ENCODE results near the gene CHN2. TPM values are rescaled to one million over a fixed set of nuclear protein-coding genes. Genes with fewer than 3 reads are reported as not detected.

The CHN2 gene
- total RNA-seq, 2 experiments from 2014 or later, result 10.1 to 12.6 TPM

DNA sequence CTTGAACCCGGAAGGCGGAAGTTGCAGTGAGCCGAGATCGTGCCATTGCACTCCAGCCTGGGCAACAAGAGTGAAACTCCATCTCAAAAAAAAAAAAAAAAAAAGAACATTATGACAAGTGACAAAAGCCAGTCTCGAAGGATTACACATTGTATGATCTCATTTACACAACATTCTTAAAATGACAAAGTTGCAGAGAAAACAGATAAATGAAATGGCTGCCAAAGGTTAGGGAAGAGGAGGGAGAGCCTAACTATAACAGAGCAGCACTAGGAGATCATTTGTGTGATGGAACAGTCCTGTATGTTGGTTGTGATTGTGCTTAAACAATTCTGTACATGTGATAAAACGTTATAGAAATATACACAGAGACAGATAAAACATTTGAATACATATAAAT lies 32.0 kb upstream of the CHN2 start:
- ATAC-seq (no peak), DNase-seq (no peak)
- Mint-ChIP-seq H3K9me3 (ENCODE audit: low read depth) (no peaks in the 10 kb centered on the region), H3K4me1 (no peaks in the 10 kb centered on the region), H3K27me3 (peaks cover 43% of the 10 kb centered on the region), H3K4me3 (no peak overlapping the region), H3K36me3 (no peaks in the 10 kb centered on the region), H3K27ac (no peak overlapping the region)
- CTCF ChIA-PET, result no interaction called here

DNA sequence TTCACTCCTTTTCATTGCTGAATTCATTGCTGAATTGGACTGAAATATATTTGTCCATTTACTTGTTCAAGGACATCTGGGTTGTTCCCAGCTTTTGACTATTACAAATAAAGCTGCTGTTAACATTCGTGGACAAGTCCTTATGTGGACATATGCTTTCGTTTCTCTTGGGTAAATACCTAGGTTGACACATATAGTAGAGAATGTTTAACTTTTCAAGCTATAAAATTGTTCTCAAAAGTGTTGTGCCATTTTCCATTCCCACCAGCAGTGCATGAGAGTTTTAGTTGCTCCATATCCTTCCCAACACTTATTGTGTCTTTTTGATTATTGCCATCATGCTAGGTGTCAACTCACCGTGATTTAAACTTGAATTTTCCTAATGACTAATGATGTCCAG lies 30.7 kb upstream of the CHN2 start:
- H3K4me3 Mint-ChIP-seq, result no peak overlapping the region
- DNase-seq (no peak), ATAC-seq (no peak)
- no peaks in the 10 kb centered on the region for H3K36me3 Mint-ChIP-seq
- H3K9me3 Mint-ChIP-seq (ENCODE audit: low read depth), result no peaks in the 10 kb centered on the region
- CTCF ChIA-PET, result interaction anchor here (0.5 to 1.0 kb wide), 2 partner anchors 15 to 1726 kb away, joined by 3 read pairs; no protein-coding TSS in a partner anchor
- H3K27ac Mint-ChIP-seq, result no peak overlapping the region
- no peaks in the 10 kb centered on the region for H3K4me1 Mint-ChIP-seq
- H3K27me3 Mint-ChIP-seq, result peaks cover 35% of the 10 kb centered on the region

DNA sequence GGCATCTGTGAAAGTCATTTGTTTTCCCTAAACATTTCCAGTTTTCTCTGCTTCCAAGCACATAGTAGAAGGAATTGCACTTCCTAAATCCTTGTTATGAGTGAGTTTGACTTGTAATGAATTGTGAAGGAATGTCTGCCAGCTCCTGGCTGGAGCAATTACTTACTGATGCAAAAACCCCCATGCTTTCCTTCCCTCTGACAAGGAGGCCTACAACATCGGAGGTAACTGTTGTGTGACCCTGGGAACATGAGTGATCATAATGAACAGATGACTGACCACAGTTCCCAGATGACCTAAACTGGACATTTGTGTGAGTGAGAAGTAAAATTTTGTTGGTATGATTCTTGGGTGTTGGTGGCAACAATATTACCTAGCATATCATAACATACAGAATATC lies 26.9 kb upstream of the CHN2 start:
- H3K36me3 Mint-ChIP-seq, result no peaks in the 10 kb centered on the region
- H3K27me3 Mint-ChIP-seq, result peaks cover 28% of the 10 kb centered on the region
- no peak overlapping the region for H3K4me3 Mint-ChIP-seq
- ATAC-seq, result no peak
- no peaks in the 10 kb centered on the region for H3K9me3 Mint-ChIP-seq (ENCODE audit: low read depth)
- no peak overlapping the region for H3K27ac Mint-ChIP-seq
- CTCF ChIA-PET, result no interaction called here
- H3K4me1 Mint-ChIP-seq, result no peaks in the 10 kb centered on the region
- no peak for DNase-seq

DNA sequence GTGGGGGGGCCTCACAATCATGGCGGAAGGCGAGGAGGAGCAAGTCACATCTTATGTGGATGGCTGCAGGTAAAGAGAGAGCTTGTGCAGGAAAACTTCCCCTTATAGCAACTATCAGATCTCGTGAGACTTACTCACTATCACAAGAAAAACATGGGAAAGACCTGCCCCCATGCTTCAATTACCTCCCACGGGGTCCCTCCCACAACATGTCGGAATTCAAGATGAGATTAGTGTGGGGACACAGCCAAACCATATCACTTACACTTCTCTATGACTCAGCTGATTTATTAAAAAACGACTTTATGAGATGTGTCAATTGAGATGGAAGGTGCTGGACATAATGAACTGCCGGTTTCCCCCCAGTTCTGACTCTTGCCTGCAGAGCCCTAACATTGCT lies 23.8 kb upstream of the CHN2 start:
- CTCF ChIA-PET, result no interaction called here

DNA sequence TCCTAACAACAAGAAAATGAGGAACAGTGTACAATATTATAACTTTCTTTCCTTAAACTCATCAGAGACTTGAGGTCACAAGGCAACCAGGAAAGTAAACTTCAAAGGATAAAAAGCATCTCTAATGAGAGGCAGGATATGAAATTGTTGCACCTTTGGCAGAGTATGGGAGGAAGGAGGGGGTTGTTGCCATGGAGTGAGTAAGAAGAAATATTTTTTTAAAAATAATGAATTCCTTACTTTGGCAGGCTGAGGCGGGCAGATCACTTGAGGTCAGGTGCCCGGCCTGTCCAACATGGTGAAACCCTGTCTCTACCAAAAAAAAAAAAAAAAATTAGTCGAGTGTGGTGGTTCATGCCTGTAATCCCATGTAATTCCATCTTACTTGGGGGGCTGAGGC lies 21.1 kb upstream of the CHN2 start:
- no peaks in the 10 kb centered on the region for H3K36me3 Mint-ChIP-seq
- ATAC-seq, result no peak
- no peak overlapping the region for H3K27ac Mint-ChIP-seq
- no peaks in the 10 kb centered on the region for H3K9me3 Mint-ChIP-seq (ENCODE audit: low read depth)
- H3K4me3 Mint-ChIP-seq, result no peak overlapping the region
- H3K27me3 Mint-ChIP-seq, result peaks cover 17% of the 10 kb centered on the region
- no peak for DNase-seq
- H3K4me1 Mint-ChIP-seq, result peaks cover 10% of the 10 kb centered on the region
- CTCF ChIA-PET, result interaction anchor here (1.3 to 1.8 kb wide), 2 partner anchors 16 to 235 kb away, joined by 3 to 5 read pairs; no protein-coding TSS in a partner anchor

More for the DNA sequence above, 23.8 kb upstream of the CHN2 start:
- ATAC-seq (no peak), DNase-seq (no peak)
- Mint-ChIP-seq H3K9me3 (ENCODE audit: low read depth) (no peaks in the 10 kb centered on the region), H3K27me3 (peaks cover 18% of the 10 kb centered on the region), H3K4me3 (no peak overlapping the region), H3K27ac (no peak overlapping the region), H3K4me1 (no peaks in the 10 kb centered on the region), H3K36me3 (no peaks in the 10 kb centered on the region)

DNA sequence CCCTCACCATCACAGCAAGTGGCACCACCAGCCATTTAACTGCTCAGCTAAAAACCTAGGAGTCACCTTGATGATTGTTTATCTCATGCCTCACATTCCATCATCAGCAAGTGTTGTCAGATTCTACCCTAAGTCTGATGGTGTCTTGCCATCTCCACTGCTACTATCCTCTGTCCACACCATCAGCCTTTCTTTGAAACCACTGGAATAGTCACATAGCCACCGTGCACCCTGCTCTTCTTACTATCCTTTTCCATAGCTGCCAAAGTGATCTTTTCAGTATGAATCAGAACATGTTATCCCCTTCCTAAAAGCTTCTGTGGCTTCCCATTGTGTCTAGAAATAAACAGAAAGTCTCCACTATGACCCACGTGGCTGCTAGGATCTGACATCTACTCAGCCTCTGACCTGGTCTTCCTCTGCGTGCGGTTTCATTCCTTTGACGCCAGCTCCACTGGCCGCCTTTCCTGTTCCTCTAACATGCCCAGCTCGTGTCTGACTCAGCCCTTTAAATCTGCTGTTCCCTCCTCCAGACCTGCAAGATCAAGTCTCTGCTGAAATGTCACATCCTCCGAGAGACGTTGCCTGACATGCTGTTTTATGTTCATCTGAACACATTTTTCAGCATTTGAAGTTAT lies 16.5 kb upstream of the CHN2 start:
- Mint-ChIP-seq H3K9me3 (ENCODE audit: low read depth) (no peaks in the 10 kb centered on the region), H3K36me3 (no peaks in the 10 kb centered on the region), H3K27ac (no peak overlapping the region), H3K4me1 (peaks cover 10% of the 10 kb centered on the region), H3K4me3 (no peak overlapping the region), H3K27me3 (peaks cover 19% of the 10 kb centered on the region)
- CTCF ChIA-PET, result interaction anchor here (1.1 kb wide), 1 partner anchor 12 kb away, joined by 4 read pairs; no protein-coding TSS in a partner anchor
- peak; percentile 55 for ATAC-seq
- DNase-seq, result peak; percentile 50

DNA sequence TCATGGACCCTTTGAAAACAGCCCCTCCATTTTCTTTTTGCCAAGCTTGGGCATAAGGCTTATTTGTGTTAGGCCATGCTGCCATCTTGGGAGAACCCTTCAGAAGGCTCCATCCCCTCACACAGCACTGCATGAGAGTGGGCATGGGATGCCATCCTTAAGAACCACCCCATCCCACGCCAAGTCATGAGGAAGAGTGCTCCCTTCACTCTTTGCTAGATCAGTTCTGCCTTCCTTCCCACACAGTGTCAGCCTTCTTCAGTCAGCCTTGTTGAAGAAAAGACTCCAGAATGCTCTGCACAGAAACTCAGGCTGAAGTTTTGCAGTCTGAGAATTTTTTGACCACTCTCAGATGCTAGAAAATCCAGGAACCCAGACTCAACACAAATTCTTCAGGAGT lies 15.5 kb upstream of the CHN2 start:
- CTCF ChIA-PET, result interaction anchor here (3.2 kb wide), 1 partner anchor 11 kb away, joined by 17 read pairs; no protein-coding TSS in a partner anchor
- Mint-ChIP-seq H3K27me3 (peaks cover 19% of the 10 kb centered on the region), H3K4me3 (no peak overlapping the region), H3K4me1 (peaks cover 10% of the 10 kb centered on the region), H3K36me3 (no peaks in the 10 kb centered on the region), H3K9me3 (ENCODE audit: low read depth) (no peaks in the 10 kb centered on the region), H3K27ac (no peak overlapping the region)
- ATAC-seq (no peak), DNase-seq (no peak)

DNA sequence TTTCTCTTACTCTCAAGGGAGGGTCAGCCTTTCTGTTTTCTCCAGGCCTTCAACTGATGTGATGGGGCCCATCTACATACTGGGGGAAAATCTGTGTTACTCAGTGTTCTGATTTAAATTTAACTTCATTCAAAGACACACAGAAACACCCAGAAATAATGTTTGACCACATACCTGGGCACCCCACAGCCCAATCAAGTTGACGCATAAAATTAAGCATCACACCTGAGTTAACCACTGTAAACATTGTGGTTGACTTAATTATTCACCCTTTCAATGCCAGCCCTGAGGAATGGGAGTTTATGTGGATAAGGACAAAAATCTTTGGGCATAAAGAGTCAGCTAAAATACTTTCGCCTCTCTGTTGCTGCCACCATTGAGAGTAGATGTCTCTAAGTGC lies 10.0 kb upstream of the CHN2 start:
- CTCF ChIA-PET, result no interaction called here
- Mint-ChIP-seq H3K9me3 (ENCODE audit: low read depth) (no peaks in the 10 kb centered on the region), H3K27ac (no peak overlapping the region), H3K4me1 (no peaks in the 10 kb centered on the region), H3K36me3 (no peaks in the 10 kb centered on the region), H3K27me3 (peaks cover 15% of the 10 kb centered on the region), H3K4me3 (no peak overlapping the region)
- DNase-seq (no peak), ATAC-seq (no peak)

DNA sequence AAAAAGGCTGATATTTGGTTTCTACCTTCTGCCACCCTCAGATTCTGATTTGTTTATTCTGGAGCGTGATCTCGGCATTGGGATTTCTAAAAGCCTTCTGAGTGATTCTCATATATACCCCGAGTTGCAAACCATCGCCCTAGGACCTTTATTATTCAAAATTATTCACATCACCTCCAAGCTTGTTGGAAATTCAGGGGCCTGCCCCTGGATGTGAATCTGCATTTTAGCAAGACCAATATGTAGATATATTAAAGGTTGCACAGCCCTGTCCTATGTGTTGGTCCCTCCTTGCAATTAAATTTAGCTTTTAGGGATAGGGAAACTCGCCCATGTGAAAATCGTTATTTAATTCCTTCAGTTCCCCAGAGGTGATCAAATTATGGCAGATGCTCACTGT lies 9.0 kb upstream of the CHN2 start:
- H3K9me3 Mint-ChIP-seq (ENCODE audit: low read depth), result no peaks in the 10 kb centered on the region
- no peaks in the 10 kb centered on the region for H3K36me3 Mint-ChIP-seq
- ATAC-seq (no peak), DNase-seq (no peak)
- peaks cover 24% of the 10 kb centered on the region for H3K27me3 Mint-ChIP-seq
- no peak overlapping the region for H3K4me3 Mint-ChIP-seq
- H3K27ac Mint-ChIP-seq, result no peak overlapping the region
- CTCF ChIA-PET, result interaction anchor here (1.5 kb wide), 1 partner anchor 79 kb away, joined by 3 read pairs; no protein-coding TSS in a partner anchor
- no peaks in the 10 kb centered on the region for H3K4me1 Mint-ChIP-seq

DNA sequence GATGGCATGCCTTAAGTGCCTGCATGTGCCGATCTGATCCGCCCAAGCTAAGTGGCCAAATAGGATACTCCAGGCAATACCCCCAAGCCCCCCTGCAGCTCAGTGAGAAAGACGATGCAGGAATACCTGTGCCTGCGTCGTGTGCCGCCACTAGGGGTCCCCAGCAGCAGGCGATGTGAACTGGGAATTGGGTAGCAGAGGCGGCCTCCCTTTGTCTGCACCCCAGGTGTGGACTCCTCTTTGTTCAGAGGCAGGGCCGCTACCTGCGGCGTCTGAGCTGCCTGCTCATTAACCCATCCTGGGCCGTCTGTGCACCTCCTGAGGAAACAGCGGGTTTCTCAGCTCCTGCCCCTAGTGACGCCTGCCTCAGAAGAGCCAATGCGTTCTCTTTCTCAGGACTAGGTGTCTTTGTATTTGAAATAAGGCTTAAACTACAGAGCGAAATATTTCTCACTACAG lies 4.8 kb upstream of the CHN2 start:
- ATAC-seq, result peak; percentile 74
- Mint-ChIP-seq H3K4me1 (no peaks in the 10 kb centered on the region), H3K36me3 (no peaks in the 10 kb centered on the region), H3K4me3 (no peak overlapping the region), H3K27me3 (peaks cover 47% of the 10 kb centered on the region), H3K27ac (no peak overlapping the region), H3K9me3 (ENCODE audit: low read depth) (no peaks in the 10 kb centered on the region)
- peak; percentile 69 for DNase-seq
- CTCF ChIA-PET, result interaction anchor here (0.6 to 6.0 kb wide), 47 partner anchors 8 to 268 kb away, joined by 3 to 90 read pairs (median 4); partner anchors contain the start of gene CPVL

DNA sequence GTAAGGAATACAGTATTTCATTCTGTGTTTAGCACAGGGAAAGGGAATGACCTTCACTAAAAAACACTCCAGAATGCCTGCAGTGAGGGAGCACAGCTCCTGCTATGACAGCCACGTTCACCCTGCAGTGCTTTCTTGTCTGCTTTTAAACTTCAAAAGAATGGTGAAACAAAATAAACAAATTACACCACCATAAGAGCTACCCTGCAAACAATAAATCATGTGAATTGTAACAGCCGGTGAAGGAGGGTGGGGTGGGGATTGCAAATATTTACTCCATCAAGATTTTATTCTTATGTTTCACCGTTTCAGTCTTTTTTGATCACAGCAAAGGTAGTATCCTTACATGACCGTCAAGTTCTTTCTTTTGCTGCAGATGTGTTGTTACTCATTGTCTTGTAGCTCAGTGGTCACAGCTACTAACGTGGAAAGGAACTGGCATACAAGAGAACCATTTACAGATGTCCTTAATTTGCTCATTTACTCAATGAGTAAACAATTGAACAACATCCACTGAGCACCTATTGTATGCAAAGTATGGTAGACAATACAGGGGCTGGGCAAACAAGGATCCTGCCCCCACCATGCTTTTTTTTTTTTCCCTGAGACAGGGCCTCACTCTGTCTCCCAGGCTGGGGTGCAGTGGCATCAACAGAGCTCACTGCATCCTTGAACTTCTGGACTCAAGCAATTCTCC lies 4.1 kb upstream of the CHN2 start:
- Mint-ChIP-seq H3K36me3 (peaks cover 2% of the 10 kb centered on the region), H3K4me3 (no peak overlapping the region), H3K4me1 (peaks cover 3% of the 10 kb centered on the region), H3K27me3 (peaks cover 53% of the 10 kb centered on the region), H3K9me3 (ENCODE audit: low read depth) (no peaks in the 10 kb centered on the region), H3K27ac (no peak overlapping the region)
- CTCF ChIA-PET, result interaction anchor here (0.7 to 6.0 kb wide), 35 partner anchors 8 to 295 kb away, joined by 3 to 90 read pairs (median 4); no protein-coding TSS in a partner anchor
- DNase-seq (no peak), ATAC-seq (no peak)

DNA sequence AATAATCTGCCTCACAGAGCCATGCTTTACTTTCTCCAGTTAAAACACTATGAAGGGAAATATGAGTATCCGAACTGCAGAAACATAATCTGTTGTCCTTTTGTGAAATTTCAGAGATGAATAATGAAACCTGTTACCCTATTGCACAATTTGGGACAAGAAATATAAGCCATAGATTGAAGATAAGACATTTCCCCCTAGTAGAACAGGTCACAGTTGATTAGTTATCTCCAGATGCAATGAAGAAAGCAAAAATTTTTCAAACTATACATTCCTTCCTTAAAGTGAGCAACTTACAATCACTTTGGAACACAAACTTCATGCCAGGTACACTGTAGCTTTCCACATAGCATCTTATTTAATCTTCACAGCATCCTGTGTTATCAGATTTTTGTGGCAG lies 2.3 kb upstream of the CHN2 start:
- peaks cover 2% of the 10 kb centered on the region for H3K36me3 Mint-ChIP-seq
- CTCF ChIA-PET, result interaction anchor here (0.8 to 6.0 kb wide), 3 partner anchors 143 to 220 kb away, joined by 3 to 90 read pairs (median 8); no protein-coding TSS in a partner anchor

DNA sequence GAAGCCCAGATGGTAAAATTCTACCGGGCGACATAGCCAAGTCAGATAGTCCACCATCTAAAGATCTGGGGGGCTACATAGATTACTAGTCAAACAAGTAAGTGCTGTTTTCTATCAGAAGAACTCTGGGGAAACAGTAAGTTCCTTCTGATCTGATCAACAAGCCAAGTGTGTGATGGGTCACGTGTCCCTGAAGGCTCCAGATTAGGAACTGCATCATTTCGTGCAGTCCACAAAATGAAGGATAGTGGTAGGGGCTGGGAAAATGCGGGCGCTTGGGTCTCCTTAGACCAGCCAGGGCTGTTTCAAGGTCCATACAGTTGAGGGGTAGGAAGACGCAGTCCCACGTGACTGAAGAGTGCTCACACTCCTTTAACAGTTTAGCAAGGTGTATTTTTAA lies 1.8 kb upstream of the CHN2 start:
- Mint-ChIP-seq H3K4me3 (no peak overlapping the region), H3K4me1 (peaks cover 25% of the 10 kb centered on the region), H3K36me3 (peaks cover 2% of the 10 kb centered on the region), H3K27ac (no peak overlapping the region), H3K27me3 (peaks cover 66% of the 10 kb centered on the region), H3K9me3 (ENCODE audit: low read depth) (no peaks in the 10 kb centered on the region)
- CTCF ChIA-PET, result no interaction called here
- no peak for ATAC-seq
- no peak for DNase-seq

More for the DNA sequence above, 2.3 kb upstream of the CHN2 start:
- Mint-ChIP-seq H3K4me3 (no peak overlapping the region), H3K27me3 (peaks cover 62% of the 10 kb centered on the region), H3K4me1 (peaks cover 20% of the 10 kb centered on the region), H3K27ac (no peak overlapping the region), H3K9me3 (ENCODE audit: low read depth) (no peaks in the 10 kb centered on the region)
- ATAC-seq, result no peak
- DNase-seq, result no peak

Measured in activated CD8-positive, alpha-beta memory T cell treated with anti-CD3 and anti-CD28 coated beads, Interleukin-2, amount 10 ng/mL, durations not matched to agents 7 days and 5 days (primary cell).